Activated T-cell treated with anti-CD3 and anti-CD28 coated beads, Interleukin-2, amount 50 U/mL, for 1 hour (primary cell): ENCODE results near the gene KIFC1.
A peak's percentile ranks its signal among the peaks of the same experiment; 100 is the strongest.
"Not testable (repeated sequence)": the region's sequence is repeated elsewhere in the genome, so short reads cannot be mapped to it uniquely, and the experiment has no call there.

Experiments used
- DNase-seq: peaks from one replicate; pipeline ENCODE4 v3.0.0-alpha.2; 2020

The KIFC1 gene

GRCh38 chr6:33391278-33391921, at the start of gene KIFC1:
KIFC1 (plus strand) TSS chr6:33391823; CDS start chr6:33391986, 163 bp downstream.
- peak; percentile 98 for DNase-seq

- peak; percentile 60 for DNase-seq
Measured at GRCh38 chr6:33343606-33343952, 48.0 kb upstream of the KIFC1 start.

GRCh38 chr6:33343953-33344611, 47.5 kb upstream of the KIFC1 start:
- DNase-seq: peak; percentile 57

DNA sequence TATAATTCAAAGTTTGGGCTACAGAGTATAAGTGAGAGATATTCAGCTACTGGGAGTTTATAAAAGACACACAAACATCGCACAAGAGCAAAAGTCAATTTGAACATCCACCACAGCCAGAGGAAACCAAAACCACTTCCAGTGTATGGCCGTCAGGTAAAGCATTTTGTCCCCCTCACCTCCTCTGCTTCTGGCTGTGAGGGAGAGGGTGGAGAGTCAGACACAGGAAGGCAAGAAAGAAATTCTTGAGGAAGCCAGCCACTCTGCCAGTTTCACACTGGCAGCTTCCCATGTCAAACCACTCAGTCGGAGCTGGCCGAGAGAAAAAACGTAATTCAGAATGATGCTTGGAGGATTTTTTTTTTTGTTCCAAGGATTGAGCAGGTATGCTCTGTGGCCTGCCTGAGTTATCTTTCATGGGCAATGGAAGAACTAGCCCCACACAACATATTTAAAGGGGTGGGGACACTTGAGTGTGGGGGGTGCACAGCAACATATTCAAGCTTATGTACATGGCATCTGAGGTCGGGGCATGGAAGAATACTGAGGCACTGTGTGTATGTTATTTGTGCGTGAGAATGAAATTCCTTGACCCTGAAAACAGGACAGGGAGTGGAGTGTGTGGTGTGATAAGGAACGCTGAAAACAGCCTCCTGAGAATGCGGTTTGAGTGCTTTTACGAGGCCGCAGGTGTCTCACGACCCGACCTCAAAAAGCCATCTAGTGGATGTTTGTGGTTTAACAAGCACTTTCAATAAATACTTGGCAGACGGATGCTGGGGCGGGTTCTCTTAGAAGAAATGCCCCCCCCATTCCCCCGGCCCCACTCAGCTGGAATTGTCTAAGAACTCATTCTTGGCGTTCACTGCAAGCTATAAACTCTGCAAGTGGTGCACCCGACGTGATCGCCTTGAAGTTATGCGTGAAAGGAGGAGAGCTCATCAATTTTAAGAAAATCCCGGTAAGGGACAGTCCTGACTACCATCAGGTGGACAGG, 46.6 kb upstream of the KIFC1 start:
- peak; percentile 65 for DNase-seq

GRCh38 chr6:33346972-33347371, 44.7 kb upstream of the KIFC1 start:
- DNase-seq: not testable (repeated sequence)

DNA sequence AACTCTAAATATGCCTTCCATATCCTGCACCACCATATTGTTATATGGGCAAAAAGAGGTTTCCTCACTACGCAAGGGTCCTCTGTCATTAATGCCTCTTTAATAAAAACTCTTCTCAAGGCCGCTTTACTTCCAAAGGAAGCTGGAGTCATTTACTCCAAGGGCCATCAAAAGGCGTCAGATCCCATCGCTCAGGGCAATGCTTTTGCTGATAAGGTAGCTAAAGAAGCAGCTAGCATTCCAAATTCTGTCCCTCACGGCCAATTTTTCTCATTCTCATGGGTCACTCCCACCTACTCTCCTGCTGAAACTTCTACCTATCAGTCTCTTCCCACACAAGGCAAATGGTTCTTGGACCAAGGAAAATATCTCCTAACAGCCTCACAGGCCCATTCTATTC, 43.8 kb upstream of the KIFC1 start:
- no peak for DNase-seq

GRCh38 chr6:33355860-33356259, 35.8 kb upstream of the KIFC1 start:
- not testable (repeated sequence) for DNase-seq

DNA sequence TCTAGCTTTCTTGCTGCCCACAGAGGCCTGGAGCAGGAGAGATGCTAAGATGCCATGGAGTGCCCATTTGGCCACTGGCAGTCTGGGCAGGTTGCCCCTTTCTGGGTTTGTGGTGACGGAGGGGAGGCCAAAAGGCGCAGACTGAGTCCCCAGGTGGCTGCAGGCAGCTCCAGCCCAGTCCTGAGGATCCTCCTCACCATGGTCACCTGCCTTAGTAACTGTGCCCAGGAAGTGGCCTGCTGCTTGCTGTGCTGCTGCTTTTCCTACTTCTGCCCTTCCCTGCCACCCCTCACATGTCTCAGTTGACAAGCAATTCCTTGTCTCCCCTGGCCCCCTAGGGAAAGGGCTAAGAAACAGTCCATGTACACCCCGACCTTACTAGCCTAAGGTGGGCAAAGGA, 35.3 kb upstream of the KIFC1 start:
- DNase-seq: no peak

DNA sequence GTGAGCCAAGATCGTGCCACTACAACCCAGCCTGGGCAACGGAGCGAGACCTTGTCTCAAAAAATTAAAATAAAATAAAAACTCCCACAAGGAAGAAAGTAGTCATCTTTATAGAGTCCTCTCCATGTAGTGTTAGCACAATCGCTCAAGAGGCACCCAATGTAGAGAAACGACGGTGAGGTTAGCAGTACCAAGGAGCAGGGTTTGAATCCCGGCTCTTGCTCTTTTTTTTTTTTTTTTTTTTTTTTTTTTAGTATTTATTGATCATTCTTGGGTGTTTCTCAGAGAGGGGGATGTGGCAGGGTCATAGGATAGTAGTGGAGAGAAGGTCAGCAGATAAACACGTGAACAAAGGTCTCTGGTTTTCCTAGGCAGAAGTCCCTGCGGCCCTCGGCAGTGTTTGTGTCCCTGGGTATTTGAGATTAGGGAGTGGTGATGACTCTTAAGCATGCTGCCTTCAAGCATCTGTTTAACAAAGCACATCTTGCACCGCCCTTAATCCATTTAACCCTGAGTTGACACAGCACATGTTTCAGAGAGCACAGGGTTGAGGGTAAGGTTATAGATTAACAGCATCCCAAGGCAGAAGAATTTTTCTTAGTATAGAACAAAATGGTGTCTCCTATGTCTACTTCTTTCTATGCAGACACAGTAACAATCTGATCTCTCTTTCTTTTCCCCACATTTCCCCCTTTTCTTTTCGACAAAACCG, 34.3 kb upstream of the KIFC1 start:
- not testable (repeated sequence) for DNase-seq

- DNase-seq: no peak
Measured at GRCh38 chr6:33359331-33359730, 32.3 kb upstream of the KIFC1 start.

DNA sequence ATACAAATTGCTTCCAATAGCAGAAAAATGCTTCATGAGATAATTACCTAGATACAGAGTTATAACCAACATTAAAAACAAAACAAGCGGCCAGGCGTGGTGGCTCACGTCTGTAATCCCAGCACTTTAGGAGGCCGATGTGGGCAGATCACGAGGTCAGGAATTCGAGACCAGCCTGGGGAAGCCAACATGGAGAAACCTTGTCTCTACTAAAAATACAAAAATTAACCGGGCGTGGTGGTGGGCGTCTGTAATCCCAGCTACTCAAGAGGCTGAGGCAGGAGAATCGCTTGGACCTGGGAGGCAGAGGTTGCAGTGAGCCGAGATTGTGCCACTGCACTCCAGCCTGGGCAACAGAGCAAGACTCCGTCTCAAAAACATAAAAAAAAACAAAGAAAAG, 28.1 kb upstream of the KIFC1 start:
- DNase-seq: not testable (repeated sequence)

DNA sequence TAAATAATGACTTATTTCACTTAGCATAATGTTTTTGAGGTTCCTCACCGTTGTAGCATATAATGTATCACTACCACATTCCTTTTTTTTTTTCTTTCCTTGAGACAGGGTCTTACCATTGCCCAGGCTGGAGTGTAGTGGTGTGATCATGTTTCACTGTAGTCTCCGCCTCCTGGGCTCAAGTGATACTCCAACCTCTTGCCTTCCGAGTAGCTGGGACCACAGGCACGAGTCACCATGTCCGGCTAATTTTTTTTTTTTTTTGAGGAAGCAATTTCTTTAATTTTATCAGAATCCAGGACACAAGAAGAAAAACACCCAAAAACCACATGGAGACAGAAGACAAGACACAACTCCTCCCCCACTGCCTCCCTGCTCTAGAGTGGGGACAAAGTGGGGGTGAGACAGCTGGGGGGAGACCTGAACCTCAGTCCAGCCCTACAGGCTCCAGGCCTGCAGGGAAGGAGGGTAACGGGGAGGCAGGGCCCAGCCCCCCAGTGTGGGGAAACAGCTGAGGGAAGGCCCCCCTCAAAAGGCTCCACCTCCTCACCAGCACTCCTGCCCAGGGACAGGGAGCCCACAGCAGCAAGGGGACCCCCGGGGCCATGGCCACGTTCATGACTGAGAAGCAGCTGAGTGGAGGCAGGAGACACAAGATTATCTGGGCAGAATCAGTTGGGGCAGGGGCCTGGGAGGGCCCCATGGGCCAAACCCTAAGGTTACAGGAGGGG, 27.0 kb upstream of the KIFC1 start:
- DNase-seq: not testable (repeated sequence)

DNA sequence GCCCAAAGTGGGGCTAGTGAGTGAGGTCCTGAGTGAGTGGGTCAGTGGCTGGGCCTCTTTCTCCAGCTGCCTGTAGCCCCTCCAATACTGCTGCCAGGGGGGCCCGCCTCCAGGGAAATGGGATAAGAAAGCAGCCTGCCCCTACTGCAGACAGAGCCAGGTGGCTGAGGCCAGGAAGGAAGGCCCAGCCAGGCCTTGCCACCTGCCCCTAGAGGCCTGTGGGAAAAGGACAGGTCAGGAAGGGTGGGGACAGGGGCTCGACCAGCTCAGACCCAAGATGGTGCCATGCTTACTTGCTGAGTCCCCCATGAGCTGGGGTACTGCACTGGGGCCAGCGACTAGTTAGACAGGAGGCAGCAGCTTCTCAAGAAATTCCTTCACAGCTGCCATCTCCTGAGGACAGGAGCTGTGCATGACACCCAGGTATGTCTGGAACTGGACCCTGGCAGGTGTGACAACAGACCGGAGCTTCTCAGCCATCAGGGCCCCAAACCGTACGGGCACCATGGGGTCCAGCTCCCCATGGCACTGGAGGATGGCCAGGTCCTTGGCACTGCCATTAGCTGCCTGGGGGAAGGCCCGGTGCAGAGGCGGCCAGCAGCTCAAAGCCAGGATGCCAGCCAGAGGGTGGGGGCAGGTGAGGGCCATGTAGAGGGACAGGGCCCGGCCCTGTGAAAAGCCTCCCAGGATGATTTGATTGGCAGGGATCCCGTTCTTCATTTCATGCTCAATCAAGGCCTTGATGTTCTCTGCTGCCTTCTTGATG, 26.2 kb upstream of the KIFC1 start:
- DNase-seq: not testable (repeated sequence)

DNA sequence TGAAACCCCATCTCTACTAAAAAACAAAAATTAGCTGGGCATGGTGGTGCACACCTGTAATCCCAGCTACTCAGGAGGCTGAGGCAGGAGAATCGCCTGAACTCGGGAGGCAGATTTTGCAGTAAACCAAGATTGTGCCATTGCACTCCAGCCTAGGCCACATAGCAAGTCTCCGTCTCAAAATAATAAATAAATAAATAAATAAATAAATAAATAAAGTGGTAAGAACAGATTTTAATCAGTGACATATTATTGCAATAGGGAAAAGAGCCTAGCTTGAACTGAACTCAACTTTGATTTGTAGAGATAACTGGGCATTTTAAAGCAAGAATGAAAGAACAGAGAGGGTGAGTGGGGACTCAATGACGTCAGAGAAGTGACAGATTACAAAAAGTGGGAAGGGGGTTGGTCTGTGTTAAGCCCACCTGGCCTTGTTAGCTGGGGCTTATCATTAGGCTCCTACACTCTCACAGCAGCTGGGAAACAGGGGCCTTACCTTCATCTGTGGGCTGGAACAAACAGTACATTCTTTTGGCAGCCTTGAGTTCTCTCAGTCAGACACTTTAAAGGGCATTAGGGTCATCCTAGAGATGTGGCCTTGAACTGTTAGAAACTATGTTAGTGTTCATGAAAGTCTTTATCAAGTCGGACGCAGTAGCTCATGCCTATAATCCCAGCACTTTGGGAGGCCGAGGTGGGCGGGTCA, 24.5 kb upstream of the KIFC1 start:
- DNase-seq: no peak

GRCh38 chr6:33367715-33368025, 24.0 kb upstream of the KIFC1 start:
- not testable (repeated sequence) for DNase-seq

DNA sequence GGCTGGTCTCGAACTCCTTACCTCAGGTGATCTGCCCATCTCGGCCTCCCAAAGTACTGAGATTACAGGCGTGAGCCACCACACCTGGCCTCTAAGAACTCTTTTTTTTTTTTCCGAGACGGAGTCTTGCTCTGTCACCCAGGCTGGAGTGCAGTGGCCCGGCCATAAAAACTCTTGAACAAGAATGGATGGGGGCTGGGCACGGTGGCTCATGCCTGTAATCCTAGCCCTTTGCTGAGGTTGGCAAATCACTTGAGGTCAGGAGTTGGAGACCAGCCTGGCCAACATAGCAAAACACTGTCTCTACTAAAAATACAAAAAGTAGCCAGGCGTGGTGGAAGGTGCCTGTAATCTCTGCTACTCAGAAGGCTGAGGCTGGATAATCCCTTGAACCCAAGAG, 19.7 kb upstream of the KIFC1 start:
- not testable (repeated sequence) for DNase-seq

- DNase-seq: no peak
Measured at GRCh38 chr6:33372526-33373123, 19.0 kb upstream of the KIFC1 start.

- DNase-seq: no peak
Measured at GRCh38 chr6:33373960-33374910, 17.4 kb upstream of the KIFC1 start.

- DNase-seq: no peak
Measured at GRCh38 chr6:33375143-33375671, 16.4 kb upstream of the KIFC1 start.
